Measurements from ENCODE around the gene OR13D1.
"Not testable (repeated sequence)": the region's sequence is repeated elsewhere in the genome, so short reads cannot be mapped to it uniquely, and the experiment has no call there.

OR13D1 gene

DNA sequence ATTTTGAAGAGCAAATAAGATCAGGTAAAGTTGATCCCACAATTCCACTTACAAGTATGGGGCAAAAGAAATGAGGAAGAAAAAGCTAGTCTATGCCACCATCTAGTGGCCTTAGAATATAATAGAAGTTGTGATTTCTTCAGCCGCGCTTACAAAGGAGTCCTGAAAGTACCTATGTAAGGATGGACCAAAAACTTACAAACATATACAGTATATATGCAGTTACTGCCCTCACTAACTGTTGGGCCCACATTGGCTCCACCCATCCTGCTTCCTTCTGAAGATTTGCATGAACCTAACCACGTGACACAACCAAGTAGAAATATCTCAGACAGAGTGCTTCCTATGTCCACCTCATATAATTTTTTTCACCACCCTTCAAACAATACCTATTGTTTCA, 11.7 kb upstream of the OR13D1 start:
- no peak overlapping the region for H3K4me3 ChIP-seq (ENCODE audit: low read length)
- 0 out of 2 replicates have a peak, but pooled peaks cover 4% of the 10 kb centered on the region for H3K4me1 ChIP-seq (ENCODE audit: low read length)
- no peak overlapping the region for H3K9ac ChIP-seq (ENCODE audit: low read length)
- H3K79me2 ChIP-seq (ENCODE audit: low read length): no peaks in the 10 kb centered on the region
- H3K4me2 ChIP-seq (ENCODE audit: low read depth, low read length): no peak overlapping the region
- TF ChIP-seq, protein P1, sequence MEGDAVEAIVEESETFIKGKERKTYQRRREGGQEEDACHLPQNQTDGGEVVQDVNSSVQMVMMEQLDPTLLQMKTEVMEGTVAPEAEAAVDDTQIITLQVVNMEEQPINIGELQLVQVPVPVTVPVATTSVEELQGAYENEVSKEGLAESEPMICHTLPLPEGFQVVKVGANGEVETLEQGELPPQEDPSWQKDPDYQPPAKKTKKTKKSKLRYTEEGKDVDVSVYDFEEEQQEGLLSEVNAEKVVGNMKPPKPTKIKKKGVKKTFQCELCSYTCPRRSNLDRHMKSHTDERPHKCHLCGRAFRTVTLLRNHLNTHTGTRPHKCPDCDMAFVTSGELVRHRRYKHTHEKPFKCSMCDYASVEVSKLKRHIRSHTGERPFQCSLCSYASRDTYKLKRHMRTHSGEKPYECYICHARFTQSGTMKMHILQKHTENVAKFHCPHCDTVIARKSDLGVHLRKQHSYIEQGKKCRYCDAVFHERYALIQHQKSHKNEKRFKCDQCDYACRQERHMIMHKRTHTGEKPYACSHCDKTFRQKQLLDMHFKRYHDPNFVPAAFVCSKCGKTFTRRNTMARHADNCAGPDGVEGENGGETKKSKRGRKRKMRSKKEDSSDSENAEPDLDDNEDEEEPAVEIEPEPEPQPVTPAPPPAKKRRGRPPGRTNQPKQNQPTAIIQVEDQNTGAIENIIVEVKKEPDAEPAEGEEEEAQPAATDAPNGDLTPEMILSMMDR (IDR thresholded peaks at IDR 0.05; ENCODE audit: low read length): peak; percentile 54
- no peak for TF ChIP-seq EZH2 (optimal IDR thresholded peaks at IDR 0.05; ENCODE audit: low read depth, low read length)
- H3K9me2 ChIP-seq (replicated peaks; ENCODE audit: insufficient read depth, low read length): no peaks in the 10 kb centered on the region
- DNase-seq: peak; percentile 76
- H3K36me3 ChIP-seq (replicated peaks; ENCODE audit: insufficient read depth, low read length): no peaks in the 10 kb centered on the region
- no peak overlapping the region for H3K27ac ChIP-seq (ENCODE audit: low read length)
- H3F3A ChIP-seq (ENCODE audit: insufficient read depth, low read length): no peaks in the 10 kb centered on the region
- no peaks in the 10 kb centered on the region for H4K20me1 ChIP-seq (ENCODE audit: insufficient read depth, low read length)
- H3K9me3 ChIP-seq (replicated peaks; ENCODE audit: insufficient read depth, low read length): no peaks in the 10 kb centered on the region
- peak overlapping the region; percentile 24; the same call in 1 of the 2 replicates for H2AFZ ChIP-seq (ENCODE audit: low read length)
- no peaks in the 10 kb centered on the region for H3K27me3 ChIP-seq (replicated peaks; ENCODE audit: insufficient read depth, low read length)

DNA sequence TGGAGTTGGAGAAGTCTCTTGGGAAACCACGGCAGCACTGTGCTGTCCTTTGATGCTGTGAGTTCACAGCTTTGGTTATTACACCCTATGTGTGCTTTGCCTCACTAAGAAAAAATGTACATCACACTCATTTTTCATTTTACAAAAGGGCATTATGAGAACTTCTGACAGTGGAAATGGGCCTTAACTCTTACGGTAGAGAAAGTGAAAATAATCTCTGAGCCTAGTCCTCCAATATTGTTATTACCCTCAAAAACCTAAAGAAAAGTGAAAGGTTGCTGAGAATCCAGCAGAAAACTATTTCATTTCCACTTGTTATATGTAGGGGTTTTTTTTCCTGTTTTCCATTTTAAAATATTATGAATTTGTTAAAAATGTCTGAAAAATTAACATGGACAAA, 8.2 kb upstream of the OR13D1 start:
- Histone ChIP-seq H3K9me3 (replicated peaks; ENCODE audit: insufficient read depth, low read length) (no peaks in the 10 kb centered on the region), H3F3A (ENCODE audit: insufficient read depth, low read length) (no peaks in the 10 kb centered on the region), H3K4me3 (ENCODE audit: low read length) (no peak overlapping the region), H3K79me2 (ENCODE audit: low read length) (no peaks in the 10 kb centered on the region), H3K4me2 (ENCODE audit: low read depth, low read length) (no peak overlapping the region), H3K9ac (ENCODE audit: low read length) (no peak overlapping the region), H3K9me2 (replicated peaks; ENCODE audit: insufficient read depth, low read length) (no peaks in the 10 kb centered on the region), H3K4me1 (ENCODE audit: low read length) (0 out of 2 replicates have a peak, but pooled peaks cover 4% of the 10 kb centered on the region), H3K27me3 (replicated peaks; ENCODE audit: insufficient read depth, low read length) (no peaks in the 10 kb centered on the region), H4K20me1 (ENCODE audit: insufficient read depth, low read length) (no peaks in the 10 kb centered on the region), H3K27ac (ENCODE audit: low read length) (no peak overlapping the region), H3K36me3 (replicated peaks; ENCODE audit: insufficient read depth, low read length) (no peaks in the 10 kb centered on the region), H2AFZ (ENCODE audit: low read length) (no peak overlapping the region)
- no peak for DNase-seq
- TF ChIP-seq EZH2phosphoT487 (IDR thresholded peaks at IDR 0.05; ENCODE audit: low read length) (no peak), EZH2 (optimal IDR thresholded peaks at IDR 0.05; ENCODE audit: low read depth, low read length) (no peak)
- TF ChIP-seq, protein P1 (IDR thresholded peaks at IDR 0.05; ENCODE audit: low read length): no peak

DNA sequence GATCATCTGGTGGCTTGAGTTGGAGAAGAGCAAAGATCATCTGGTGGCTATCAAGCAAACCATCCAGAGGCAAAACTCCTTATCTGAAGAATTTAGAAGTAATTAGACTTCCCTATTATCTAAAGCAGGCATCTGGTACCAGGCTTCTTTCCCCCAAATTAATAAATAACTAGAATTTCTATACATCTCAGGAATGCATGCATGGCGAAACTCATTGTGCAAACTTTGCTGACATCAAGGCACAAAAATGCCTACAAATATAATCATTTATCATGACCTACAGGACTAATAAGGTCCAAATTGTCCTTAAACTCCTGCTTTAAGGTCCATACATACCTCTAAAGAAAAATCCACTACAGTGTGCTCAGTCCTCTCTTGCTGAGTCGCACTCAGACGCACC, 6.0 kb downstream of the OR13D1 start:
- H2AFZ ChIP-seq (ENCODE audit: low read length): no peak overlapping the region
- no peaks in the 10 kb centered on the region for H3K9me3 ChIP-seq (replicated peaks; ENCODE audit: insufficient read depth, low read length)
- H3K4me3 ChIP-seq (ENCODE audit: low read length): no peak overlapping the region
- no peaks in the 10 kb centered on the region for H3K79me2 ChIP-seq (ENCODE audit: low read length)
- H3K36me3 ChIP-seq (replicated peaks; ENCODE audit: insufficient read depth, low read length): no peaks in the 10 kb centered on the region
- no peaks in the 10 kb centered on the region for H4K20me1 ChIP-seq (ENCODE audit: insufficient read depth, low read length)
- no peak for DNase-seq
- TF ChIP-seq, protein P1 (IDR thresholded peaks at IDR 0.05; ENCODE audit: low read length): no peak
- no peak for TF ChIP-seq EZH2 (optimal IDR thresholded peaks at IDR 0.05; ENCODE audit: low read depth, low read length)
- TF ChIP-seq EZH2phosphoT487 (IDR thresholded peaks at IDR 0.05; ENCODE audit: low read length): no peak
- H3K4me2 ChIP-seq (ENCODE audit: low read depth, low read length): no peak overlapping the region
- no peaks in the 10 kb centered on the region for H3K27me3 ChIP-seq (replicated peaks; ENCODE audit: insufficient read depth, low read length)
- no peak overlapping the region for H3K9ac ChIP-seq (ENCODE audit: low read length)
- no peak overlapping the region for H3K27ac ChIP-seq (ENCODE audit: low read length)
- H3F3A ChIP-seq (ENCODE audit: insufficient read depth, low read length): no peaks in the 10 kb centered on the region
- no peaks in the 10 kb centered on the region for H3K9me2 ChIP-seq (replicated peaks; ENCODE audit: insufficient read depth, low read length)
- no peaks in the 10 kb centered on the region for H3K4me1 ChIP-seq (ENCODE audit: low read length)

DNA sequence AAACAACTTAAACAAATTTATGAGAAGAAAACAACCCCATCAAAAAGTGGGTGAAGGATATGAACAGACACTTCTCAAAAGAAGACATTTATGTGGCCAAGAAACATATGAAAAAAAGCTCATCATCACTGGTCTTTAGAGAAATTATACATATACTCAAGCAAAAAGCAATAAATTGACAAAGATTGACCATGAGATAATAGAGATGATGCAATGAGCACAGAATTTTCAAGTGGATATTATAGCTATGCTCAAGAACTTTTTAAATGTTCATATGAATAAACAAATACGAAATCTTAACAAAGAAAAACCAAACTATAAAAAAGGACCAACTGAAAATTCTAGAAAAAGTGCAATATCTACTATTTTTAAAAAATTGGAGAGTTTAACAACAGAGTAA, 14.4 kb downstream of the OR13D1 start:
- H3K4me2 ChIP-seq (ENCODE audit: low read depth, low read length); H3F3A ChIP-seq (ENCODE audit: insufficient read depth, low read length); H3K9ac ChIP-seq (ENCODE audit: low read length); H4K20me1 ChIP-seq (ENCODE audit: insufficient read depth, low read length); H2AFZ ChIP-seq (ENCODE audit: low read length); H3K4me3 ChIP-seq (ENCODE audit: low read length); H3K9me2 ChIP-seq (replicated peaks; ENCODE audit: insufficient read depth, low read length); H3K36me3 ChIP-seq (replicated peaks; ENCODE audit: insufficient read depth, low read length); H3K9me3 ChIP-seq (replicated peaks; ENCODE audit: insufficient read depth, low read length); H3K27ac ChIP-seq (ENCODE audit: low read length); H3K4me1 ChIP-seq (ENCODE audit: low read length); H3K27me3 ChIP-seq (replicated peaks; ENCODE audit: insufficient read depth, low read length); DNase-seq; H3K79me2 ChIP-seq (ENCODE audit: low read length): not testable (repeated sequence)
